HepG2 (cell line): ENCODE results near the gene TBC1D20. TPM values are rescaled to one million over a fixed set of nuclear protein-coding genes. Genes with fewer than 3 reads are reported as not detected.

Experiments used
- ATF7-NPFF ChIP-seq: sonication (generic); formaldehyde crosslinking; IDR thresholded peaks from 2 replicates; pipeline ENCODE4 v1.8.1; 2023; ENCODE audit warnings: mild to moderate bottlenecking, low read depth, missing genetic modification reagents, moderate library complexity
- CEBPB ChIP-seq: IDR thresholded peaks from 2 replicates; pipeline ENCODE4 v1.6.1; 2011; ENCODE audit warnings: low read depth, low read length, improper control_type of control experiment, borderline replicate concordance
- FLYWCH1 ChIP-seq: sonication (generic); formaldehyde crosslinking; IDR thresholded peaks from 2 replicates; pipeline ENCODE4 v1.8.1; 2023; ENCODE audit warnings: mild to moderate bottlenecking, missing genetic modification reagents
- HMGXB3 ChIP-seq: sonication (generic); formaldehyde crosslinking; IDR thresholded peaks from 2 replicates; pipeline ENCODE4 v1.4.0; 2020; ENCODE audit warnings: missing genetic modification reagents, borderline replicate concordance
- ISX ChIP-seq: sonication (generic); formaldehyde crosslinking; conservative IDR thresholded peaks from 2 replicates; pipeline ENCODE4 v1.5.0; 2020; ENCODE audit warnings: missing genetic modification reagents
- NCOA2 ChIP-seq: sonication (generic); formaldehyde crosslinking; IDR thresholded peaks from 2 replicates; pipeline ENCODE4 v1.8.0; 2022; ENCODE audit warnings: inconsistent platforms
- NKX3-1 ChIP-seq: sonication (generic); formaldehyde crosslinking; IDR thresholded peaks from 2 replicates; pipeline ENCODE4 v1.5.0; 2020; ENCODE audit warnings: missing genetic modification reagents
- PHF5A ChIP-seq: IDR thresholded peaks from one replicate; pipeline ENCODE4 v1.6.1; 2018; ENCODE audit warnings: low read depth, missing genetic modification reagents; ENCODE audit not compliant: unreplicated experiment
- RBM22 ChIP-seq: fragments of 200-400 bp; formaldehyde crosslinking; optimal IDR thresholded peaks from 2 replicates; pipeline ENCODE3; 2017; ENCODE audit warnings: mild to moderate bottlenecking, low read length, moderate library complexity
- REST ChIP-seq, 2 experiments: IDR thresholded peaks; 2 replicates each; pipeline ENCODE4 v1.6.1; 2011 to 2012; ENCODE audit warnings: low read length in 2 of 2, borderline replicate concordance in 1 of 2, low read depth in 1 of 2, mild to moderate bottlenecking in 1 of 2, moderate library complexity in 1 of 2
- SAP130 ChIP-seq: IDR thresholded peaks from 2 replicates; pipeline ENCODE4 v1.6.1; 2016; ENCODE audit warnings: low read depth
- TBL1XR1 ChIP-seq: fragments of 150-350 bp; IDR thresholded peaks from 2 replicates; pipeline ENCODE4 v1.6.1; 2014; ENCODE audit warnings: borderline replicate concordance, low read length; ENCODE audit not compliant: partially characterized antibody
- TEAD3 ChIP-seq: optimal IDR thresholded peaks from 2 replicates; pipeline ENCODE3; 2016; ENCODE audit warnings: borderline replicate concordance
- ZBTB2 ChIP-seq: sonication (generic); formaldehyde crosslinking; IDR thresholded peaks from 2 replicates; pipeline ENCODE4 v1.8.0; 2022; ENCODE audit warnings: low read depth, missing genetic modification reagents
- ZNF337 ChIP-seq: sonication (generic); formaldehyde crosslinking; IDR thresholded peaks from 2 replicates; pipeline ENCODE4 v1.5.1; 2020; ENCODE audit warnings: missing genetic modification reagents, low read depth, mild to moderate bottlenecking, borderline replicate concordance
- polyA plus RNA-seq, 8 experiments: library from polyadenylated mRNA; depleted of rRNA in 3 of 8; stranded (reverse) in 7 of 8; unstranded in 1 of 8; fragments of >200 nt; fragmentation: Illumina TruSeq in 4 of 8; extraction: Trizol in 4 of 8; gene quantifications; 2 replicates each; pipeline versions ENCODE4 v1.2.1 to v1.2.3, GENCODE V29; 2011 to 2016; ENCODE audit warnings: low read depth in 4 of 8, missing spikeins in 1 of 8, mixed read lengths in 1 of 8; ENCODE audit not compliant: insufficient read depth in 1 of 8
- total RNA-seq, 5 experiments: library from RNA; depleted of rRNA; stranded (reverse); fragments of >200 nt; fragmentation: Illumina TruSeq; extraction: Trizol; gene quantifications; 2 replicates each; pipeline ENCODE4 v1.2.3, GENCODE V29; 2016; ENCODE audit warnings: low read depth in 1 of 5

Gene TBC1D20
- total and polyA plus RNA-seq, 2 of the 13 experiments (the other 11 are each of a cell fraction or from before 2014, with no cell fraction given), result 36.6 to 47.1 TPM

- TF ChIP-seq REST (IDR thresholded peaks at IDR 0.05; ENCODE audit: borderline replicate concordance in 1 of 2, low read depth in 1 of 2, low read length in 2 of 2) (no peak), ISX (CRISPR knock-in tag) (no peak), ZNF337 (CRISPR knock-in tag) (no peak), CEBPB (no peak), PHF5A (CRISPR knock-in tag) (no peak), ATF7-NPFF (CRISPR knock-in tag) (no peak), HMGXB3 (no peak), FLYWCH1 (CRISPR knock-in tag) (0 out of 2 replicates have a peak, but pooled peaks have one; percentile 21), NKX3-1 (no peak), SAP130 (CRISPR knock-in tag) (no peak), TEAD3 (CRISPR knock-in tag) (no peak), NCOA2 (CRISPR knock-in tag) (no peak), ZBTB2 (no peak), TBL1XR1 (no peak), RBM22 (peak; percentile 95)
Observed at GRCh38 chr20:503048-503737, 40.9 kb upstream of the TBC1D20 start (continued).
